H1 (cell line): ENCODE measurements around the gene GMNN. TPM values are rescaled to one million over a fixed set of nuclear protein-coding genes. Genes with fewer than 3 reads are reported as not detected.

Experiments used
- CTCF ChIA-PET: fragments of 300-600 bp; sonication (Branson Sonifier 250); formaldehyde crosslinking; loops from one replicate; lab custom pipeline; 2021; ENCODE audit not compliant: partially characterized antibody; lab: Charles Lee
- POLR2A ChIA-PET: fragments of 300-600 bp; sonication (Branson Sonifier 250); formaldehyde crosslinking; loops from one replicate; lab custom pipeline; 2021; ENCODE audit warnings: inconsistent platforms; ENCODE audit not compliant: partially characterized antibody; lab: Charles Lee
- DNase-seq, 2 experiments: peaks; one replicate each; pipeline versions ENCODE4 v3.0.0 to v3.0.0-alpha.2; 2010 to 2022; ENCODE audit warnings: low spot score in 2 of 2, low read depth in 1 of 2, mixed read lengths in 1 of 2
- FAIRE-seq: peaks from 2 replicates; lab custom pipeline; 2011; peaks lifted over from hg19 to GRCh38; lab: Jason Lieb, UNC
- H2AFZ ChIP-seq: 2 replicates; pipeline ENCODE4 v1.8.1; 2012; ENCODE audit warnings: low read length, inconsistent platforms
- H2AK5ac ChIP-seq: 2 replicates; pipeline ENCODE4 v1.6.1; 2013; ENCODE audit warnings: low read depth, low read length
- H2BK120ac ChIP-seq: replicated peaks from 2 replicates; pipeline ENCODE3; 2013; ENCODE audit warnings: low read depth, low read length, inconsistent platforms
- H2BK12ac ChIP-seq: 2 replicates; pipeline ENCODE4 v1.6.1; 2013; ENCODE audit warnings: low read depth, low read length
- H2BK15ac ChIP-seq: 2 replicates; pipeline ENCODE4 v1.6.1; 2013; ENCODE audit warnings: low read length
- H2BK20ac ChIP-seq: 2 replicates; pipeline ENCODE4 v1.6.1; 2013; ENCODE audit warnings: low read length
- H2BK5ac ChIP-seq: 2 replicates; pipeline ENCODE4 v1.6.1; 2013; ENCODE audit warnings: low read depth, low read length
- H3K14ac ChIP-seq: 2 replicates; pipeline ENCODE4 v1.6.1; 2013; ENCODE audit warnings: inconsistent platforms; ENCODE audit not compliant: insufficient read length
- H3K18ac ChIP-seq: 2 replicates; pipeline ENCODE4 v1.6.1; 2013; ENCODE audit warnings: low read length; ENCODE audit errors: extremely low read depth
- H3K23ac ChIP-seq: 2 replicates; pipeline ENCODE4 v1.6.1; 2013; ENCODE audit warnings: inconsistent platforms; ENCODE audit not compliant: insufficient read length
- H3K23me2 ChIP-seq: 2 replicates; pipeline ENCODE4 v1.6.1; 2013; ENCODE audit warnings: low read depth, low read length
- H3K27ac ChIP-seq: 2 replicates; pipeline ENCODE4 v1.6.1; 2011; ENCODE audit warnings: low read depth, low read length, inconsistent platforms
- H3K27me3 ChIP-seq, 4 experiments: replicated peaks in 1 of 4; 1 replicate in 1 of 4; 2 replicates in 3 of 4; pipeline versions ENCODE4 v1.6.1 to v1.8.1; 2011 to 2013; ENCODE audit warnings: low read length in 3 of 4, mild to moderate bottlenecking in 3 of 4, inconsistent platforms in 2 of 4, mixed read lengths in 2 of 4, moderate library complexity in 1 of 4; ENCODE audit not compliant: control insufficient read depth in 3 of 4, insufficient read depth in 3 of 4; ENCODE audit errors: extremely low read depth in 1 of 4
- H3K36me3 ChIP-seq, 4 experiments: 2 replicates each; pipeline versions ENCODE4 v1.6.1 to v1.8.1; 2011 to 2013; ENCODE audit warnings: mild to moderate bottlenecking in 4 of 4, low read length in 3 of 4, moderate library complexity in 2 of 4, control low read depth in 1 of 4, inconsistent platforms in 1 of 4; ENCODE audit not compliant: insufficient read depth in 4 of 4, control insufficient read depth in 2 of 4
- H3K4ac ChIP-seq: replicated peaks from 2 replicates; pipeline ENCODE3; 2013; ENCODE audit warnings: low read length, low read depth, mixed read lengths, inconsistent platforms; ENCODE audit not compliant: insufficient read length
- H3K4me1 ChIP-seq, 4 experiments: replicated peaks in 1 of 4; 1 replicate in 1 of 4; 2 replicates in 3 of 4; pipeline versions ENCODE4 v1.6.1 to v1.8.1; 2011 to 2013; ENCODE audit warnings: low read length in 3 of 4, inconsistent platforms in 2 of 4, mixed read lengths in 1 of 4; ENCODE audit not compliant: insufficient read depth in 4 of 4, control insufficient read depth in 3 of 4
- H3K4me2 ChIP-seq, 2 experiments: 2 replicates each; pipeline versions ENCODE4 v1.6.1 to v1.8.1; 2011 to 2013; ENCODE audit warnings: low read depth in 2 of 2, low read length in 2 of 2, control low read depth in 1 of 2, inconsistent platforms in 1 of 2, mild to moderate bottlenecking in 1 of 2; ENCODE audit not compliant: insufficient read depth in 1 of 2
- H3K4me3 ChIP-seq, 4 experiments: fragments of 200-600, 300-600 bp in 1 of 4; sonication (generic), shearing (Covaris generic), sonication (Bioruptor Twin) in 1 of 4; 2 replicates each; pipeline versions ENCODE4 v1.5.1 to v1.8.1; 2011 to 2016; ENCODE audit warnings: low read length in 4 of 4, low read depth in 3 of 4, control low read depth in 2 of 4, inconsistent platforms in 2 of 4, mild to moderate bottlenecking in 2 of 4, mixed read lengths in 1 of 4, moderate library complexity in 1 of 4; ENCODE audit not compliant: insufficient read depth in 2 of 4; ENCODE audit errors: extremely low read depth in 1 of 4
- H3K56ac ChIP-seq: replicated peaks from 2 replicates; pipeline ENCODE3; 2013; ENCODE audit warnings: low read depth, mild to moderate bottlenecking, mixed read lengths, low read length, inconsistent platforms; ENCODE audit not compliant: insufficient read length
- H3K79me1 ChIP-seq: 2 replicates; pipeline ENCODE4 v1.6.1; 2013; ENCODE audit warnings: low read depth, low read length, control low read depth
- H3K79me2 ChIP-seq, 2 experiments: 2 replicates each; pipeline versions ENCODE4 v1.6.1 to v1.8.1; 2012 to 2013; ENCODE audit warnings: low read length in 2 of 2, mild to moderate bottlenecking in 2 of 2, inconsistent platforms in 1 of 2; ENCODE audit not compliant: insufficient read depth in 2 of 2, control insufficient read depth in 1 of 2
- H3K9ac ChIP-seq, 4 experiments: replicated peaks in 1 of 4; 1 replicate in 1 of 4; 2 replicates in 3 of 4; pipeline versions ENCODE4 v1.6.1 to v1.8.1; 2011 to 2013; ENCODE audit warnings: low read depth in 3 of 4, low read length in 3 of 4, control low read depth in 2 of 4, mild to moderate bottlenecking in 2 of 4, moderate library complexity in 2 of 4, inconsistent platforms in 1 of 4; ENCODE audit errors: extremely low read depth in 1 of 4
- H3K9me3 ChIP-seq, 2 experiments: 2 replicates each; pipeline versions ENCODE4 v1.6.1 to v1.8.1; 2012 to 2013; ENCODE audit warnings: mild to moderate bottlenecking in 2 of 2, moderate library complexity in 2 of 2, control low read depth in 1 of 2, inconsistent platforms in 1 of 2, low read depth in 1 of 2, low read length in 1 of 2, mixed read lengths in 1 of 2; ENCODE audit not compliant: insufficient read depth in 2 of 2
- H4K20me1 ChIP-seq, 2 experiments: replicated peaks in 1 of 2; 2 replicates each; pipeline versions ENCODE3 to v1.8.1; 2011 to 2013; ENCODE audit warnings: inconsistent platforms in 2 of 2, low read length in 2 of 2, mild to moderate bottlenecking in 1 of 2; ENCODE audit not compliant: insufficient read depth in 2 of 2, control insufficient read depth in 1 of 2
- H4K5ac ChIP-seq: 2 replicates; pipeline ENCODE4 v1.6.1; 2013; ENCODE audit warnings: low read length, low read depth, mixed read lengths, inconsistent platforms; ENCODE audit not compliant: insufficient read length
- H4K8ac ChIP-seq: 2 replicates; pipeline ENCODE4 v1.8.0; 2013; ENCODE audit warnings: mild to moderate bottlenecking, moderate library complexity, low read length, inconsistent platforms; ENCODE audit not compliant: insufficient read depth; ENCODE audit errors: extremely low read depth
- H4K91ac ChIP-seq: replicated peaks from 2 replicates; pipeline ENCODE3; 2013; ENCODE audit warnings: low read length, mixed read lengths, inconsistent platforms; ENCODE audit not compliant: insufficient read length
- CBX5 ChIP-seq: fragments of 300-800, 300-1000 bp; sonication (generic); IDR thresholded peaks from 2 replicates; pipeline ENCODE4 v1.7.1; 2016; ENCODE audit warnings: antibody characterized with exemption, low read length, low read depth
- CBX8 ChIP-seq: fragments of 300-800, 300-1000 bp; sonication (generic); IDR thresholded peaks from 2 replicates; pipeline ENCODE4 v1.7.1; 2016; ENCODE audit warnings: low read depth, low read length, borderline replicate concordance
- FOSL1 ChIP-seq: IDR thresholded peaks from 2 replicates; pipeline ENCODE4 v1.6.1; 2011; ENCODE audit warnings: mild to moderate bottlenecking, low read depth, low read length, moderate library complexity; ENCODE audit not compliant: insufficient read depth
- POLR2AphosphoS5 ChIP-seq: IDR thresholded peaks from 2 replicates; pipeline ENCODE4 v1.6.1; 2011; ENCODE audit warnings: low read depth, low read length
- POU5F1 ChIP-seq: IDR thresholded peaks from 2 replicates; pipeline ENCODE4 v1.6.1; 2011; ENCODE audit warnings: low read depth, mild to moderate bottlenecking, low read length, moderate library complexity
- RBBP5 ChIP-seq: IDR thresholded peaks from 2 replicates; pipeline ENCODE4 v1.7.1; 2012; ENCODE audit warnings: low read depth, mild to moderate bottlenecking, inconsistent platforms, low read length, moderate library complexity, borderline replicate concordance
- RFX5 ChIP-seq: IDR thresholded peaks from 2 replicates; pipeline ENCODE4 v1.6.1; 2011; ENCODE audit warnings: low read depth, low read length, improper control_type of control experiment, borderline replicate concordance
- SIN3A ChIP-seq, 2 experiments: IDR thresholded peaks in 1 of 2; conservative IDR thresholded peaks in 1 of 2; 2 replicates each; pipeline ENCODE4 v1.6.1; 2011 to 2012; ENCODE audit warnings: low read length in 2 of 2, improper control_type of control experiment in 1 of 2, low read depth in 1 of 2, mild to moderate bottlenecking in 1 of 2
- SIRT6 ChIP-seq: IDR thresholded peaks from one replicate; pipeline ENCODE4 v1.7.1; 2012; ENCODE audit warnings: low read length, inconsistent platforms
- SIX5 ChIP-seq: IDR thresholded peaks from 2 replicates; pipeline ENCODE4 v1.6.1; 2011; ENCODE audit warnings: mild to moderate bottlenecking, low read depth, low read length
- TAF7 ChIP-seq: optimal IDR thresholded peaks from 2 replicates; pipeline ENCODE3; 2011; ENCODE audit warnings: low read depth, mild to moderate bottlenecking, inconsistent platforms, low read length, moderate library complexity, borderline replicate concordance
- WGBS, 2 experiments: shearing (Covaris generic) in 1 of 2; methylation state at CpG; one replicate each; pipeline versions ENCODE4 v1.1.6 to v1.1.7; 2013 to 2015; ENCODE audit warnings: low lambda C conversion rate in 2 of 2, mixed read lengths in 2 of 2, inconsistent platforms in 1 of 2, low coverage in 1 of 2, missing lambda C conversion rate in 1 of 2; ENCODE audit not compliant: insufficient replicate concordance in 2 of 2, insufficient coverage in 1 of 2, insufficient read length in 1 of 2; ENCODE audit errors: extremely low coverage in 1 of 2, missing lambda C conversion rate in 1 of 2; 5-methylcytosine and 5-hydroxymethylcytosine counted together
- polyA plus RNA-seq, 7 experiments: library from polyadenylated mRNA; depleted of rRNA in 3 of 7; stranded (reverse) in 5 of 7; unstranded in 2 of 7; fragments of >200 nt in 5 of 7; fragments of 200-250 nt in 2 of 7; gene quantifications; 1 replicate in 5 of 7; 2 replicates in 1 of 7; 4 replicates in 1 of 7; pipeline versions ENCODE4 v1.2.1 to v1.2.3, GENCODE V29; 2011 to 2013; ENCODE audit warnings: missing spikeins in 2 of 7, mixed read lengths in 2 of 7
- total RNA-seq: library from RNA; stranded (reverse); fragmentation: NEBNext Ultra II Directional; extraction: Animal tissue kit (Norgen Biotek cat#: 25700); gene quantifications from 2 replicates; pipeline ENCODE4 v1.2.1, GENCODE V29; 2021
- TF ChIP-seq, protein P1 (sequence below), 3 experiments: IDR thresholded peaks; 1 replicate in 2 of 3; 2 replicates in 1 of 3; pipeline versions ENCODE4 v1.5.1 to v1.6.1; 2011; ENCODE audit warnings: low read length in 3 of 3, mild to moderate bottlenecking in 3 of 3, inconsistent platforms in 2 of 3, low read depth in 1 of 3, moderate library complexity in 1 of 3; ENCODE audit not compliant: insufficient read depth in 1 of 3; ENCODE audit errors: control extremely low read depth in 1 of 3

The GMNN gene
- total and polyA plus RNA-seq, 2 of the 8 experiments (the other 6 are each of a cell fraction or from before 2014, with no cell fraction given): 65.9 to 101 TPM

DNA sequence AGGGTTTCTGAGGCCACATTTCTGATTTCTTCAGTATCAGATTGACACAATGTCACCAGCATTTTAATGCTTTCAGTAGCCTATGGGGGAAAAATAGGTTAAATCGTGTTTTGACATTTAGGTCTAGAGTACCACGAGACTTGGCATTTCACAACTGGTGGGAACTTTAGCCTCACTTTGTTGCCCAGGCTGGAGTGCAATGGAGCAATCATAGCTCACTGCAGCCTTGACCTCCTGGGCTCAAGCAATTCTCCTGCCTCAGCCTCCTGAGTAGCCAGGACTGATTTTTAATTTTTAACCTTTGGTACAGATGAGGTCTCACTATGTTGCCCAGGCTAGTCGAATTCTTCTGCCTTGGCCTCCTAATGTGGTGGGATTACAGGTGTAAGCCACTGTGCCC is 35.0 kb downstream of the GMNN start:
- no peak overlapping the region for H3K14ac ChIP-seq
- ChIA-PET POLR2A (interaction anchor here (1.0 kb wide), 1 partner anchor 9 kb away, joined by 3 read pairs; no protein-coding TSS in a partner anchor), CTCF (interaction anchor here (0.9 kb wide), 1 partner anchor 14 kb away, joined by 3 read pairs; no protein-coding TSS in a partner anchor)
- no peaks in the 10 kb centered on the region for H4K20me1 ChIP-seq
- no peaks in the 10 kb centered on the region for H3K79me2 ChIP-seq
- no peak overlapping the region for H2BK5ac ChIP-seq
- no peak overlapping the region for H3K27ac ChIP-seq
- H3K23me2 ChIP-seq: no peaks in the 10 kb centered on the region
- H2BK12ac ChIP-seq: no peak overlapping the region
- no peak overlapping the region for H2AK5ac ChIP-seq
- H4K5ac ChIP-seq: no peak overlapping the region
- no peak overlapping the region for H4K8ac ChIP-seq
- no peaks in the 10 kb centered on the region for H3K27me3 ChIP-seq
- H3K36me3 ChIP-seq: peaks cover 0 to 7% (median 3%) of the 10 kb centered on the region in 4 experiments; a peak in 4 of 8 replicates
- no peak overlapping the region for H4K91ac ChIP-seq
- H3K79me1 ChIP-seq: no peaks in the 10 kb centered on the region
- H2BK20ac ChIP-seq: no peak overlapping the region
- H3K9me3 ChIP-seq: no peaks in the 10 kb centered on the region
- no peak overlapping the region for H3K4ac ChIP-seq
- no peak overlapping the region for H2BK15ac ChIP-seq
- H3K4me2 ChIP-seq: no peak overlapping the region
- no peak overlapping the region for H3K4me3 ChIP-seq
- H3K4me1 ChIP-seq: no peaks in the 10 kb centered on the region
- FAIRE-seq (no peak), DNase-seq (no peak)
- H3K9ac ChIP-seq: no peak overlapping the region
- H3K23ac ChIP-seq: no peak overlapping the region
- H3K18ac ChIP-seq: no peak overlapping the region
- H2BK120ac ChIP-seq: no peak overlapping the region
- no peak overlapping the region for H3K56ac ChIP-seq
- no peak overlapping the region for H2AFZ ChIP-seq
- WGBS, 2 experiments: 88% methylated on average over 3 of the region's 3 CpGs; no CpG with 5 or more reads in 1 of the 2 experiments
- TF ChIP-seq TAF7: no peak
- no peak for TF ChIP-seq SIN3A (conservative IDR thresholded peaks at IDR 0.05 in 1 of 2, IDR thresholded peaks at IDR 0.05 in 1 of 2; ENCODE audit: low read depth in 1 of 2, low read length in 2 of 2)
- TF ChIP-seq CBX8: no peak
- TF ChIP-seq RBBP5: no peak
- no peak for TF ChIP-seq FOSL1
- no peak for TF ChIP-seq POU5F1
- no peak for TF ChIP-seq CBX5
- no peak for TF ChIP-seq POLR2AphosphoS5
- no peak for TF ChIP-seq SIX5
- TF ChIP-seq, protein P1, sequence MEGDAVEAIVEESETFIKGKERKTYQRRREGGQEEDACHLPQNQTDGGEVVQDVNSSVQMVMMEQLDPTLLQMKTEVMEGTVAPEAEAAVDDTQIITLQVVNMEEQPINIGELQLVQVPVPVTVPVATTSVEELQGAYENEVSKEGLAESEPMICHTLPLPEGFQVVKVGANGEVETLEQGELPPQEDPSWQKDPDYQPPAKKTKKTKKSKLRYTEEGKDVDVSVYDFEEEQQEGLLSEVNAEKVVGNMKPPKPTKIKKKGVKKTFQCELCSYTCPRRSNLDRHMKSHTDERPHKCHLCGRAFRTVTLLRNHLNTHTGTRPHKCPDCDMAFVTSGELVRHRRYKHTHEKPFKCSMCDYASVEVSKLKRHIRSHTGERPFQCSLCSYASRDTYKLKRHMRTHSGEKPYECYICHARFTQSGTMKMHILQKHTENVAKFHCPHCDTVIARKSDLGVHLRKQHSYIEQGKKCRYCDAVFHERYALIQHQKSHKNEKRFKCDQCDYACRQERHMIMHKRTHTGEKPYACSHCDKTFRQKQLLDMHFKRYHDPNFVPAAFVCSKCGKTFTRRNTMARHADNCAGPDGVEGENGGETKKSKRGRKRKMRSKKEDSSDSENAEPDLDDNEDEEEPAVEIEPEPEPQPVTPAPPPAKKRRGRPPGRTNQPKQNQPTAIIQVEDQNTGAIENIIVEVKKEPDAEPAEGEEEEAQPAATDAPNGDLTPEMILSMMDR (IDR thresholded peaks at IDR 0.05; ENCODE audit: control extremely low read depth in 1 of 3, insufficient read depth in 1 of 3, low read depth in 1 of 3, low read length in 3 of 3): no peak
- no peak for TF ChIP-seq RFX5
- TF ChIP-seq SIRT6: no peak
